HG03565 (cell line): ENCODE measurements around the gene CRYL1.

Experiments
- ATAC-seq: cut with Tn5 transposase; IDR thresholded peaks from one replicate; pipeline ENCODE4 v1.9.1; 2021; ENCODE audit warnings: mild to moderate bottlenecking, moderate library complexity; ENCODE audit not compliant: unreplicated experiment

The CRYL1 gene

GRCh38 chr13:20402881-20403280, 122.8 kb downstream of the CRYL1 start:
- ATAC-seq: no peak

DNA sequence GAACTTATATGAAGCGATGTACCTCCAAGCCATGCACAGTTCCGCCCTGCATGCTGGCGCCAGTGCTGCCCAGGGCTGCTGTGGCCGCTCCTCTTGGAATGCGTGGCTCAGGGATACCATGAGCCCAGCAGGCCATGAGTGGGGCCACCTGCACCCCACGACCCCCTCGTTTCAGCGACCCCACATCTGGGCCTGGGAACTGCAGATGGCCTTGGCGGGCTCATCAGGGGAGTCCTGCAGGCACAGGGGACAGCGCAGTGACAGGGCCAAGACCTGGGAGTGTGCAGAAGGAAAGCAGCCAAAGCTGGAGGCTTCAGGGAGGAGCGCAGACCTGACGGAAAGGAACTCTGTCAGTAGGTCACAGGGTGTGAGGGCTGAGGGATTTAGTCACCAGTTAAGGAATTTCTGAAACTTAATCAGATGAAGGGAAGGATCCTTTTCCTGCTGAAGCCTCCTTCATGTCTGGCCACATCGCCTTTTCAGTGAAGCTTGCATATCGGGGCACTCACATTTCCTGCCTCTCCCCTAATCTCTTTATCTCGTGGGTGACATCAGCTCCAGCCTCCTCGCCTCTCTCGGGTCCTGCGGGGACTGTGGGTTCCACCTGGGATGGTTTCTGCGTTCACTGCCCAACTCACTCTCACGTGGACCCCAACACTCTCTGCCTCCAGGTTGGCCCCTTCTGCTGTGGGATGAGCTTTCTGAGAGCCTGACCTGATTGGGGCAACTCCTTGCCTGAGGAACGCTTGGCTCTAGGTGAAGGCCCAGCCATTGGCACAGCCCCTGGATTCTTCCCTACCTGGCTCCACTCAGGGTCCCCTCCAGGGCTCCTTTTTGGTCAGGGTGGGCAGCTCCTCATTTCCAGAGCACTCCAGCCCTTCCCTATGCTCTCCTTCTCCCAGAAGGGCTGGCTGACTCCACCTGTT, 123.5 kb downstream of the CRYL1 start:
- ATAC-seq: no peak

DNA sequence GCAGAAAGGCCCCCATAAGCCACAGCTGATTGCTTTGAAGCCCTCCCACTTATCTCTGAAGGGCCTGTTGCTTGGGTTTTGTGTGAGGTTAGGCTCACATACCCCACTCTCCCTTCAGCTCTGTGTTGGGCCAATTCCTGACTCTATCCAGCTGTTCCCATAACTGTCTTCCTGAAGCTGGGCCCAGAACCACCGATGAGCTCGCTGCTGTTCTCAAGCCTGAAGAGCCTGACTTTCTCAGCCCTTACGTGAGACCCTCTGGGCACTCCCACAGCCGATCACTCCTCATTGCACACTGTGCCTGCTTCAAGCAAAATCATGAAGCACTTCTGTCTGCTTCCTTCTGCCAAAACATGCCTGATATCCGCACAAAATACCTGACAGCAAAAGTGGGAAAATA, 124.1 kb downstream of the CRYL1 start:
- ATAC-seq: no peak

DNA sequence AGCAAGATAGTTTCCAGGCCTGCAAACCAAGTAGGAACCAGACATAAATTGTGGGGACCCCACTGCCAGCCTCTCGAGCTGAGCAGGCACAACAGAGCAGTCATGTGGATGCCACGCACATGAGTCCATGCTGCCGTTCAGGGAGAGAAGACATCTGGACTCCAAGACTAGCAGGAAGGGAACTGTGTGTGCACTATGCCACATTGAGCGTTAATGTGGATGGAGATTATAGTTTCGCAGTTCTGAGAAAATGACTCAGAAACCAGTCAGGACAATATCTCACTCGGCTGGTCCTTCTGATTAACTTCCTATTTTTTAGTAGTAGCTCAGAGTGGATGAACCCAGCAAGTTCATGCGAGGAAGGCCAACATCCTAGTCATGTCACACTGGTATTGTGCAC, 124.9 kb downstream of the CRYL1 start:
- no peak for ATAC-seq

GRCh38 chr13:20399961-20400360, 125.7 kb downstream of the CRYL1 start:
- ATAC-seq: no peak

GRCh38 chr13:20399515-20399914, 126.1 kb downstream of the CRYL1 start:
- ATAC-seq: no peak

- ATAC-seq: no peak
Observed at GRCh38 chr13:20398459-20398858, 127.2 kb downstream of the CRYL1 start.

- ATAC-seq: no peak
Observed at GRCh38 chr13:20397896-20398295, 127.8 kb downstream of the CRYL1 start.

GRCh38 chr13:20395061-20395916, 130.4 kb downstream of the CRYL1 start:
- ATAC-seq: no peak

GRCh38 chr13:20394506-20394905, 131.2 kb downstream of the CRYL1 start:
- ATAC-seq: no peak

DNA sequence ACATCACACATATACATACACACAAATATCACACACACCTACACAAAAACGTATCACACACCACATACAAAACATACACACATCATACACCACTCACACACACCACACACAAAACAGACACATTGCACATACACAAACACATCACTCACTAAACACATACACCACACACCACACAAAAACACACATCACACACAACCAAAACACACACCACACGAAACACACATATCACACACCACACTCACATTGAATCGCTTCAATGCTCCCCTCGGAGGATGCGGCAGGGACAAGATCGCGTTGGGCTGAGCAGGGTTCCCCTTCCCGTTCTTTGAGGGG, 131.5 kb downstream of the CRYL1 start:
- no peak for ATAC-seq

DNA sequence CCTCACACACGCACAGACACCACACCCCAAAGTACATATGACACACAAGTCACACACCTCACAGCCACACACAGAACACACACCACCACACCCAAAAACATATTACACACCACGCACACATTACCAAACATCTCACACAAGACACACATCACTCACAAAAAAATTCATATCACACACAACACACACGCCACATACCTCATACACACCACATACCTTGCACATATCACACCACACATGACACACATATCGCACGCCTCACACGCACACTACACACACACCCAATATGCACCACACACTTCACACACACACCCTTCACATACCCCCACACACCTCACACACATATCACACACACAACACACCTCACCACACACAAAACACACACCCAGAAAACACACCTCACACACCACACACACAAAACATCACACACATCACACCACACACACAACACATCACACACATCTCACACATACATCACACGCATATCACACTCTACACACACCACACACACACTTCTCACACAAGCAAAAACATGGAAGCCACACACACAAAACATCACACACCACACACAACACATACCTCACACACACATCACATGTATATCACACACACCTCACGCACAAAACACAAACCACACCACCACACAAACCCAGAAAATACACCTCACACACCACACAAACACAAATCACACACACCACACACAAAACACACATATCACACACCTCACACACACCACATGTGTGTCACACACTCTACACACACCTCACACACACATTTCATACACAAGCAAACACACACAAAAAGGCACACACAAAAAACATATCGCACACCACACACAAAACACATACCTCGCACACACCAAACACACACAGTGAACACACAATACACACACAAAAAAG, 132.1 kb downstream of the CRYL1 start:
- ATAC-seq: no peak

- no peak for ATAC-seq
Observed at GRCh38 chr13:20392530-20392929, 133.1 kb downstream of the CRYL1 start.

- no peak for ATAC-seq
Observed at GRCh38 chr13:20391597-20392452, 133.8 kb downstream of the CRYL1 start.

DNA sequence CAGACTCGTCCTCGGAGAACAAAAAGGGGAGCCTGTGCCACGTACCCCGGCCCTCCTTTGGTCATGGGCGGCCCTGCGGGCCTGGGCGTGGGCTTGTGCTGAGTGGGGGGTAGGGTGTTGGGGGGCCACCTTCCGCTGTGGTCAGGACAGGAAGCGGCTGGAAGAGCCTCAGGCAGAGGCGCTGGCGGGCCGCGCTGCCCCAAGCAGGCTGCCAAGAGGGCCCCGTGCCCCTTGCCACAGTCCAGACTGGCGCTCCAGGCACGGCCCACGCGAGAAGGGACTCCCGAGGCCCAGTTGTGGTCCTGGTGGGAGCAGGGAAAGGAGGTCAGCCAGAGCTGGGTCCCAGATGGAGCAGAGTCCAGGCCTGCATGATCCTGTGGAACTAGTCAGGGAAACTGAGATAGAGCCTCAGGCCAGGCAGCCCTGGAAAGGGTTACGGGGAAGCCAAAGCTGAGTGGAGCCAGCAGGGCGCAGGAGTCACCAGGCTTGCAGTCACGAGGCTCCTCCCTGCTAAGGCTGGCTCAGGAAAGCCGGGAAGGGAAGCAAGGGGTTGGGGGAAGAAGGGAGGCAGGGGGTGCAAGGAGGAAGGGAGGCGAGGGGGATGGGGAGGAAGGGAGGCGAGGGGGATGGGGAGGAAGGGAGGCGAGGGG, 135.0 kb downstream of the CRYL1 start:
- ATAC-seq: no peak

GRCh38 chr13:20389696-20390525, 135.7 kb downstream of the CRYL1 start:
- ATAC-seq: no peak

- ATAC-seq: no peak
Observed at GRCh38 chr13:20388184-20388583, 137.5 kb downstream of the CRYL1 start.

DNA sequence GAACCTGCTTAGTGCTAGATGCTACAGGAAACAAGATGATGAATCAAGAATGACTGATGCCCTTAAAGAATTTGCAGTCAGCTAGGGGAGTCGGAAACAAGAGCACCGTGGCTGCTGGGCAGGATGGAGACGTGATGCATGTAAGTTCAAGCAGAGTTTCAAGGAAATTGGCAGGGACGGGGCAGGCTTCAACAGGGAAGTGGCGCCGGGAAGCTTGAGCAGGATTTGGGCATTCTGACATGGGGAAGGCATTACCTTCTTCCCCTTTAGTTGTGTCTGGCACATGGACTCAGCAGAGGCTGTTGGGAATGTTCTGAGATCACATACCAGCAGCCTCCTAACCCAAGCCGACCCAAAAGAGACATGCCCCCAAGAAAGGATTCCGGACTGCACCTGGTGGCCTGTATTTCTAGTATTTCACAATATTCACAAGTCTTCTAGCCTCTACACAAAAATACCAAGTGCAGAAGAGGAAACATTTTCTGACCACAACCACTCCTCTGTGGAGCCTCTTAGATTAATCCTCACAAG, 138.2 kb downstream of the CRYL1 start:
- no peak for ATAC-seq
